K562 (cell line): Measurements from ENCODE around the gene LARP4B. TPM values are rescaled to one million over a fixed set of nuclear protein-coding genes. Genes with fewer than 3 reads are reported as not detected.

Source experiments
- CBX3 ChIP-seq, 2 experiments: IDR thresholded peaks; 1 replicate in 1 of 2; 2 replicates in 1 of 2; pipeline ENCODE4 v1.6.1; 2012; ENCODE audit warnings: inconsistent platforms in 2 of 2, low read length in 2 of 2, borderline replicate concordance in 1 of 2, control low read depth in 1 of 2
- CBX5 ChIP-seq: IDR thresholded peaks from 2 replicates; pipeline ENCODE4 v1.6.1; 2014; ENCODE audit warnings: low read depth, borderline replicate concordance
- EHMT2 ChIP-seq: fragments of 450-650 bp; IDR thresholded peaks from 2 replicates; pipeline ENCODE4 v1.6.1; 2018; ENCODE audit warnings: antibody characterized with exemption
- GATA2 ChIP-seq: sonication (generic); formaldehyde crosslinking; IDR thresholded peaks from 2 replicates; pipeline ENCODE4 v1.4.0; 2020; ENCODE audit warnings: mild to moderate bottlenecking, missing genetic modification reagents
- NR4A1 ChIP-seq, 2 experiments: fragments of 250-450 bp in 1 of 2; fragments of 450-650 bp in 1 of 2; sonication (Bioruptor Pico) in 1 of 2; IDR thresholded peaks; 2 replicates each; pipeline versions ENCODE4 v1.4.0 to v1.6.1; 2016 to 2020; ENCODE audit warnings: mild to moderate bottlenecking in 2 of 2, missing compliant biosample characterization in 1 of 2, missing genetic modification characterization in 1 of 2, moderate library complexity in 1 of 2
- TRIM28 ChIP-seq: fragments of 450-650 bp; IDR thresholded peaks from 2 replicates; pipeline ENCODE4 v1.6.1; 2017
- XRCC3 ChIP-seq: fragments of 450-650 bp; IDR thresholded peaks from 2 replicates; pipeline ENCODE4 v1.6.1; 2017; ENCODE audit warnings: mild to moderate bottlenecking, moderate library complexity
- ZNF778 ChIP-seq: fragments of 450-650 bp; formaldehyde crosslinking; IDR thresholded peaks from 2 replicates; pipeline ENCODE4 v1.4.0; 2020; ENCODE audit warnings: mild to moderate bottlenecking, moderate library complexity
- polyA plus RNA-seq, 8 experiments: library from polyadenylated mRNA; depleted of rRNA in 4 of 8; stranded (reverse) in 5 of 8; unstranded in 3 of 8; fragments of >200 nt; fragmentation: Nextera tagmentation in 2 of 8; fragmentation: Illumina TruSeq in 1 of 8; extraction: Ambion mirVana in 2 of 8; extraction: Trizol in 1 of 8; gene quantifications; 2 replicates each; pipeline versions ENCODE4 v1.2.1 to v1.2.3, GENCODE V29; 2011 to 2014; ENCODE audit warnings: inconsistent platforms in 1 of 8, missing spikeins in 1 of 8
- total RNA-seq, 7 experiments: library from RNA; depleted of rRNA in 6 of 7; stranded (reverse); fragments of >200 nt in 6 of 7; fragmentation: Illumina TruSeq in 2 of 7; extraction: Trizol in 2 of 7; gene quantifications; 2 replicates each; pipeline versions ENCODE4 v1.2.1 to v1.2.3, GENCODE V29; 2011 to 2021; ENCODE audit warnings: low replicate concordance in 1 of 7
- TF ChIP-seq, protein P1 (sequence below): fragments of 450-650 bp; IDR thresholded peaks from 2 replicates; pipeline ENCODE4 v1.6.1; 2016; ENCODE audit warnings: mild to moderate bottlenecking, moderate library complexity
- TF ChIP-seq, protein P2 (sequence below): IDR thresholded peaks from 3 replicates; pipeline ENCODE4 v1.6.1; 2011; ENCODE audit warnings: borderline replicate concordance, mild to moderate bottlenecking, moderate library complexity; ENCODE audit not compliant: insufficient read length; ENCODE audit errors: extremely low read depth
- TF ChIP-seq, protein P3 (sequence below): fragments of 450-650 bp; IDR thresholded peaks from 2 replicates; pipeline ENCODE4 v1.6.1; 2018; ENCODE audit warnings: mild to moderate bottlenecking, low read depth; ENCODE audit not compliant: partially characterized antibody

LARP4B gene
- total and polyA plus RNA-seq, 9 of the 15 experiments (the other 6 are each of a cell fraction or from before 2014, with no cell fraction given): 11.8 to 130 (median 42.6) TPM

DNA sequence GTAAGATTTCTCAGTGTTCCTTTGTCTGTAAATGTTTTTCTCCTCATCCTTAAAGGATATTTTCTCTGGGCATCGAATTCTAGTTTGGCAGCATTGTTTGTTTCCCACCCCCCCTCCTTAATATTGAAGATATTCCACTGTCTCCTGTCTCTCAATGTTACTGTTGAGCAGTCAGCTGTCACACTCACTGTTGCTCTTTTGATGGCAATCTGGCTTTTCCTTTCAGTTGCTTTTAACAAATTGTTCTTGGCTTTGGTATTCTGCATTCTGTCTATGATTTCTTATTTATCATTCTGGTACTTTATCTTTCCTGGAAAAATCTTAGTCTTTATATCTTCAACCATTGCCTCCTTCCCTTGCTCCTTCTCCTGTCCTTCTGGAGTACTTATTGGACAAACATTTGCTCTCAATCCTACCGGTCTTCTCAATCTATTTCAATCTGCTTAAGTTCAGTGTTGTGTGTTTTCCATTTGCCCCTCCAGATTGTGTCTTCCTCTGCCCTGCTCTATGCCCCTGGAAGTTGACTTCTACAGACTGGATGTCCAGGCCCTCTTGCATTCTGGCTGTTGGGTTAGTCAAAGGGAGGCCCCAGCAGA is 47.4 kb upstream of the LARP4B start (continued):
- TF ChIP-seq, protein P1, sequence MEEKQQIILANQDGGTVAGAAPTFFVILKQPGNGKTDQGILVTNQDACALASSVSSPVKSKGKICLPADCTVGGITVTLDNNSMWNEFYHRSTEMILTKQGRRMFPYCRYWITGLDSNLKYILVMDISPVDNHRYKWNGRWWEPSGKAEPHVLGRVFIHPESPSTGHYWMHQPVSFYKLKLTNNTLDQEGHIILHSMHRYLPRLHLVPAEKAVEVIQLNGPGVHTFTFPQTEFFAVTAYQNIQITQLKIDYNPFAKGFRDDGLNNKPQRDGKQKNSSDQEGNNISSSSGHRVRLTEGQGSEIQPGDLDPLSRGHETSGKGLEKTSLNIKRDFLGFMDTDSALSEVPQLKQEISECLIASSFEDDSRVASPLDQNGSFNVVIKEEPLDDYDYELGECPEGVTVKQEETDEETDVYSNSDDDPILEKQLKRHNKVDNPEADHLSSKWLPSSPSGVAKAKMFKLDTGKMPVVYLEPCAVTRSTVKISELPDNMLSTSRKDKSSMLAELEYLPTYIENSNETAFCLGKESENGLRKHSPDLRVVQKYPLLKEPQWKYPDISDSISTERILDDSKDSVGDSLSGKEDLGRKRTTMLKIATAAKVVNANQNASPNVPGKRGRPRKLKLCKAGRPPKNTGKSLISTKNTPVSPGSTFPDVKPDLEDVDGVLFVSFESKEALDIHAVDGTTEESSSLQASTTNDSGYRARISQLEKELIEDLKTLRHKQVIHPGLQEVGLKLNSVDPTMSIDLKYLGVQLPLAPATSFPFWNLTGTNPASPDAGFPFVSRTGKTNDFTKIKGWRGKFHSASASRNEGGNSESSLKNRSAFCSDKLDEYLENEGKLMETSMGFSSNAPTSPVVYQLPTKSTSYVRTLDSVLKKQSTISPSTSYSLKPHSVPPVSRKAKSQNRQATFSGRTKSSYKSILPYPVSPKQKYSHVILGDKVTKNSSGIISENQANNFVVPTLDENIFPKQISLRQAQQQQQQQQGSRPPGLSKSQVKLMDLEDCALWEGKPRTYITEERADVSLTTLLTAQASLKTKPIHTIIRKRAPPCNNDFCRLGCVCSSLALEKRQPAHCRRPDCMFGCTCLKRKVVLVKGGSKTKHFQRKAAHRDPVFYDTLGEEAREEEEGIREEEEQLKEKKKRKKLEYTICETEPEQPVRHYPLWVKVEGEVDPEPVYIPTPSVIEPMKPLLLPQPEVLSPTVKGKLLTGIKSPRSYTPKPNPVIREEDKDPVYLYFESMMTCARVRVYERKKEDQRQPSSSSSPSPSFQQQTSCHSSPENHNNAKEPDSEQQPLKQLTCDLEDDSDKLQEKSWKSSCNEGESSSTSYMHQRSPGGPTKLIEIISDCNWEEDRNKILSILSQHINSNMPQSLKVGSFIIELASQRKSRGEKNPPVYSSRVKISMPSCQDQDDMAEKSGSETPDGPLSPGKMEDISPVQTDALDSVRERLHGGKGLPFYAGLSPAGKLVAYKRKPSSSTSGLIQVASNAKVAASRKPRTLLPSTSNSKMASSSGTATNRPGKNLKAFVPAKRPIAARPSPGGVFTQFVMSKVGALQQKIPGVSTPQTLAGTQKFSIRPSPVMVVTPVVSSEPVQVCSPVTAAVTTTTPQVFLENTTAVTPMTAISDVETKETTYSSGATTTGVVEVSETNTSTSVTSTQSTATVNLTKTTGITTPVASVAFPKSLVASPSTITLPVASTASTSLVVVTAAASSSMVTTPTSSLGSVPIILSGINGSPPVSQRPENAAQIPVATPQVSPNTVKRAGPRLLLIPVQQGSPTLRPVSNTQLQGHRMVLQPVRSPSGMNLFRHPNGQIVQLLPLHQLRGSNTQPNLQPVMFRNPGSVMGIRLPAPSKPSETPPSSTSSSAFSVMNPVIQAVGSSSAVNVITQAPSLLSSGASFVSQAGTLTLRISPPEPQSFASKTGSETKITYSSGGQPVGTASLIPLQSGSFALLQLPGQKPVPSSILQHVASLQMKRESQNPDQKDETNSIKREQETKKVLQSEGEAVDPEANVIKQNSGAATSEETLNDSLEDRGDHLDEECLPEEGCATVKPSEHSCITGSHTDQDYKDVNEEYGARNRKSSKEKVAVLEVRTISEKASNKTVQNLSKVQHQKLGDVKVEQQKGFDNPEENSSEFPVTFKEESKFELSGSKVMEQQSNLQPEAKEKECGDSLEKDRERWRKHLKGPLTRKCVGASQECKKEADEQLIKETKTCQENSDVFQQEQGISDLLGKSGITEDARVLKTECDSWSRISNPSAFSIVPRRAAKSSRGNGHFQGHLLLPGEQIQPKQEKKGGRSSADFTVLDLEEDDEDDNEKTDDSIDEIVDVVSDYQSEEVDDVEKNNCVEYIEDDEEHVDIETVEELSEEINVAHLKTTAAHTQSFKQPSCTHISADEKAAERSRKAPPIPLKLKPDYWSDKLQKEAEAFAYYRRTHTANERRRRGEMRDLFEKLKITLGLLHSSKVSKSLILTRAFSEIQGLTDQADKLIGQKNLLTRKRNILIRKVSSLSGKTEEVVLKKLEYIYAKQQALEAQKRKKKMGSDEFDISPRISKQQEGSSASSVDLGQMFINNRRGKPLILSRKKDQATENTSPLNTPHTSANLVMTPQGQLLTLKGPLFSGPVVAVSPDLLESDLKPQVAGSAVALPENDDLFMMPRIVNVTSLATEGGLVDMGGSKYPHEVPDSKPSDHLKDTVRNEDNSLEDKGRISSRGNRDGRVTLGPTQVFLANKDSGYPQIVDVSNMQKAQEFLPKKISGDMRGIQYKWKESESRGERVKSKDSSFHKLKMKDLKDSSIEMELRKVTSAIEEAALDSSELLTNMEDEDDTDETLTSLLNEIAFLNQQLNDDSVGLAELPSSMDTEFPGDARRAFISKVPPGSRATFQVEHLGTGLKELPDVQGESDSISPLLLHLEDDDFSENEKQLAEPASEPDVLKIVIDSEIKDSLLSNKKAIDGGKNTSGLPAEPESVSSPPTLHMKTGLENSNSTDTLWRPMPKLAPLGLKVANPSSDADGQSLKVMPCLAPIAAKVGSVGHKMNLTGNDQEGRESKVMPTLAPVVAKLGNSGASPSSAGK: 0 out of 2 replicates have a peak, but pooled peaks have one; percentile 7
- TF ChIP-seq CBX5 (peak; percentile 99), XRCC3 (peak; percentile 87), NR4A1 (CRISPR knock-in tag; IDR thresholded peaks at IDR 0.05) (no peak), NR4A1 (tag; IDR thresholded peaks at IDR 0.05) (no peak), ZNF778 (CRISPR knock-in tag) (no peak), TRIM28 (peak; percentile 99), GATA2 (CRISPR knock-in tag) (peak; percentile 75), CBX3 (IDR thresholded peaks at IDR 0.05; ENCODE audit: borderline replicate concordance in 1 of 2, low read length in 2 of 2) (peak; percentile 43 to 100), EHMT2 (peak; percentile 61; the same call in 1 of the 2 replicates)
- TF ChIP-seq, protein P2, sequence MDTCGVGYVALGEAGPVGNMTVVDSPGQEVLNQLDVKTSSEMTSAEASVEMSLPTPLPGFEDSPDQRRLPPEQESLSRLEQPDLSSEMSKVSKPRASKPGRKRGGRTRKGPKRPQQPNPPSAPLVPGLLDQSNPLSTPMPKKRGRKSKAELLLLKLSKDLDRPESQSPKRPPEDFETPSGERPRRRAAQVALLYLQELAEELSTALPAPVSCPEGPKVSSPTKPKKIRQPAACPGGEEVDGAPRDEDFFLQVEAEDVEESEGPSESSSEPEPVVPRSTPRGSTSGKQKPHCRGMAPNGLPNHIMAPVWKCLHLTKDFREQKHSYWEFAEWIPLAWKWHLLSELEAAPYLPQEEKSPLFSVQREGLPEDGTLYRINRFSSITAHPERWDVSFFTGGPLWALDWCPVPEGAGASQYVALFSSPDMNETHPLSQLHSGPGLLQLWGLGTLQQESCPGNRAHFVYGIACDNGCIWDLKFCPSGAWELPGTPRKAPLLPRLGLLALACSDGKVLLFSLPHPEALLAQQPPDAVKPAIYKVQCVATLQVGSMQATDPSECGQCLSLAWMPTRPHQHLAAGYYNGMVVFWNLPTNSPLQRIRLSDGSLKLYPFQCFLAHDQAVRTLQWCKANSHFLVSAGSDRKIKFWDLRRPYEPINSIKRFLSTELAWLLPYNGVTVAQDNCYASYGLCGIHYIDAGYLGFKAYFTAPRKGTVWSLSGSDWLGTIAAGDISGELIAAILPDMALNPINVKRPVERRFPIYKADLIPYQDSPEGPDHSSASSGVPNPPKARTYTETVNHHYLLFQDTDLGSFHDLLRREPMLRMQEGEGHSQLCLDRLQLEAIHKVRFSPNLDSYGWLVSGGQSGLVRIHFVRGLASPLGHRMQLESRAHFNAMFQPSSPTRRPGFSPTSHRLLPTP: no peak
- TF ChIP-seq, protein P3, sequence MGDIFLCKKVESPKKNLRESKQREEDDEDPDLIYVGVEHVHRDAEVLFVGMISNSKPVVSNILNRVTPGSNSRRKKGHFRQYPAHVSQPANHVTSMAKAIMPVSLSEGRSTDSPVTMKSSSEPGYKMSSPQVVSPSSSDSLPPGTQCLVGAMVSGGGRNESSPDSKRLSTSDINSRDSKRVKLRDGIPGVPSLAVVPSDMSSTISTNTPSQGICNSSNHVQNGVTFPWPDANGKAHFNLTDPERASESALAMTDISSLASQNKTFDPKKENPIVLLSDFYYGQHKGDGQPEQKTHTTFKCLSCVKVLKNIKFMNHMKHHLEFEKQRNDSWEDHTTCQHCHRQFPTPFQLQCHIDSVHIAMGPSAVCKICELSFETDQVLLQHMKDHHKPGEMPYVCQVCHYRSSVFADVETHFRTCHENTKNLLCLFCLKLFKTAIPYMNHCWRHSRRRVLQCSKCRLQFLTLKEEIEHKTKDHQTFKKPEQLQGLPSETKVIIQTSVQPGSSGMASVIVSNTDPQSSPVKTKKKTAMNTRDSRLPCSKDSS: peak; percentile 56
